RWPE1 (cell line): ENCODE results near the gene CA10.

ENCODE experiments used
- CTCF ChIA-PET: fragments of 350-600 bp; sonication (Branson Sonifier 250); formaldehyde crosslinking; extraction: SDS; loops from one replicate; lab custom pipeline; 2021; lab: Yijun Ruan, JAX
- POLR2A ChIA-PET: fragments of 400-600 bp; formaldehyde crosslinking; extraction: SDS; loops from one replicate; lab custom pipeline; 2020; ENCODE audit warnings: antibody characterized with exemption; ENCODE audit not compliant: low non-redundant PET; lab: Yijun Ruan, JAX
- DNase-seq: peaks from one replicate; pipeline ENCODE4 v3.0.0; 2012; ENCODE audit warnings: low spot score
- H3K27ac ChIP-seq: fragments of 450-650 bp; 2 replicates; pipeline ENCODE4 v1.5.1; 2017
- TF ChIP-seq, protein P1 (sequence below): fragments of 450-650 bp; conservative IDR thresholded peaks from 2 replicates; pipeline ENCODE4 v1.5.1; 2017; ENCODE audit warnings: low read depth, mild to moderate bottlenecking

Gene CA10

DNA sequence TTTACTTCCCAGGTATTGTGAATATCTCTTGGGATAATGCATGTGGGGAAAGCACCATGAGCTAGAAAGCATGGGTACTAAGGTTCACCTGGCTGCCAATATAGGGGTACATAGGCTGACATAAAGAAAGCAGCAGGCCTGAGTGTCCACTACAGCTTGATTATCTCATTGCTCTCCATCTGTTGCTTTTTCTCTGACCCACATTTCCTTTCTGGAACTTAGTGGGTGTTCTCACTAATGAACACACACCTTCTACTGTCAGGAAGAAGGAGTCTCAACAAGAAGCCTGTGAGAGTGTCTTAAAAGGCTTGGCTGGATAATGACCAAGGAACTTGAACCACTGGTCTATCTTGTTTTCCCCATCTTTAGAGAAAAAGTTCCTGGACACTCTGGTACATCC, 62.5 kb downstream of the CA10 start:
- ChIA-PET POLR2A (no interaction called here), CTCF (no interaction called here)
- TF ChIP-seq, protein P1, sequence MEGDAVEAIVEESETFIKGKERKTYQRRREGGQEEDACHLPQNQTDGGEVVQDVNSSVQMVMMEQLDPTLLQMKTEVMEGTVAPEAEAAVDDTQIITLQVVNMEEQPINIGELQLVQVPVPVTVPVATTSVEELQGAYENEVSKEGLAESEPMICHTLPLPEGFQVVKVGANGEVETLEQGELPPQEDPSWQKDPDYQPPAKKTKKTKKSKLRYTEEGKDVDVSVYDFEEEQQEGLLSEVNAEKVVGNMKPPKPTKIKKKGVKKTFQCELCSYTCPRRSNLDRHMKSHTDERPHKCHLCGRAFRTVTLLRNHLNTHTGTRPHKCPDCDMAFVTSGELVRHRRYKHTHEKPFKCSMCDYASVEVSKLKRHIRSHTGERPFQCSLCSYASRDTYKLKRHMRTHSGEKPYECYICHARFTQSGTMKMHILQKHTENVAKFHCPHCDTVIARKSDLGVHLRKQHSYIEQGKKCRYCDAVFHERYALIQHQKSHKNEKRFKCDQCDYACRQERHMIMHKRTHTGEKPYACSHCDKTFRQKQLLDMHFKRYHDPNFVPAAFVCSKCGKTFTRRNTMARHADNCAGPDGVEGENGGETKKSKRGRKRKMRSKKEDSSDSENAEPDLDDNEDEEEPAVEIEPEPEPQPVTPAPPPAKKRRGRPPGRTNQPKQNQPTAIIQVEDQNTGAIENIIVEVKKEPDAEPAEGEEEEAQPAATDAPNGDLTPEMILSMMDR, result no peak
- no peak overlapping the region for H3K27ac ChIP-seq
- DNase-seq, result no peak

DNA sequence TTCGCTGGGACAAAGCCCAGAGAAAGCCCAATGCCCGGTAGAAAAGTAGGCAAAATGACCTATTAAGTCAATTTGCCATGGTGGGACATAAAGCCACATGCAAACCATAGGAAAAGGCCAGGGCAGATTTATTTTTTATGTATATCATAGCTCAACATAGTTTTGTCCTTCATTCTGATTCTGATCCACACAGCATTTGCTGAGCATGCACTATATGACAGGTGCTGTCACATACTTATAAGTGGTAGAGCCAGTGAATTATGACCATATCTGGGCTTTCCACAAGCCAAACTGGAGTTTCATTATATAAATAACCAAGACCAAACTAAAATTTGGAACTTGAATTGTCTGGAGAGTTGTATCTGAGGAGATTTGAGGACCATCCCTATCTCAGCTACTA, 74.3 kb downstream of the CA10 start:
- TF ChIP-seq, protein P1, result no peak
- no peak for DNase-seq
- CTCF ChIA-PET, result no interaction called here
- POLR2A ChIA-PET, result no interaction called here
- H3K27ac ChIP-seq, result no peak overlapping the region

DNA sequence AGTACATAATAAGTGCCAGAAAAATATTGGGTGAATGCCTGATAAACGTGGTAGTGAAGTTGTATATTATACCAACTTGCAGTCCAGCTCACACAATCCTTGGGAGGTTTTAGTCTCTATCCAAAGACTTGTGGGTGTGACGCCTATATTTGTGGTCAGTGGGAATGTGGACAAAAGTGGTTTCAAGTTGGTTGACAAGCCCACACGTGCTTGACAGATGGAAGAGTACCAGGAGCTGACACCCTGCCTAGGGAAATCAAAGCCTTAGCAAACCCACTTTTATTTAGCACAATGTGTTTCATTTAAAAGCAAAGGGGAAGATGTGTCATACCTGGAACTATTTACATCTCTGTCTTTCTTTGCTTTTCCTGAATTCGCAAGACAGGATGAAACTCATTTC, 79.0 kb downstream of the CA10 start:
- POLR2A ChIA-PET, result no interaction called here
- TF ChIP-seq, protein P1, result no peak
- no peak overlapping the region for H3K27ac ChIP-seq
- DNase-seq, result no peak
- CTCF ChIA-PET, result interaction anchor here (1.3 kb wide), 1 partner anchor 18 kb away, joined by 3 read pairs; no protein-coding TSS in a partner anchor

DNA sequence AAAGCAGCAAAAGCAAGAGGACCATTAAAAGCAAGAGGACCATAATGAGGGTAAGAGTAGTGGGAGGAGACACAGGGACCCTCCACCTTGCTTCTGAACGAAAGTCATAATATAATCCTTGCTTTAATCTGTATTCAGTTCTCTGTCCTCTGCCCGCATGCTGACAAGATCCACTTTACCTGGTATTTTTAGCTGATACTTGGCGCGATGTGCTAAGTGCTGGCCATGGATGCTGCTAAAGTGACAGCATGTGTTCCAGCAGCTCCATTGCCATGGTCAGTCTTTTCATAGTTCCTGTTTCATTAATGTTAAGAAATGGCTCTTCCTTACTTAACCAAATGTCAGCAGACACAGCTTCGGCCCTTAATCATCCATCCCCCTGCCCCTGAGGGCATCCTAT, 86.8 kb downstream of the CA10 start:
- no peak overlapping the region for H3K27ac ChIP-seq
- TF ChIP-seq, protein P1, result no peak
- no peak for DNase-seq
- ChIA-PET CTCF (interaction anchor here (0.6 kb wide), 1 partner anchor 70 kb away, joined by 4 read pairs; no protein-coding TSS in a partner anchor), POLR2A (no interaction called here)

DNA sequence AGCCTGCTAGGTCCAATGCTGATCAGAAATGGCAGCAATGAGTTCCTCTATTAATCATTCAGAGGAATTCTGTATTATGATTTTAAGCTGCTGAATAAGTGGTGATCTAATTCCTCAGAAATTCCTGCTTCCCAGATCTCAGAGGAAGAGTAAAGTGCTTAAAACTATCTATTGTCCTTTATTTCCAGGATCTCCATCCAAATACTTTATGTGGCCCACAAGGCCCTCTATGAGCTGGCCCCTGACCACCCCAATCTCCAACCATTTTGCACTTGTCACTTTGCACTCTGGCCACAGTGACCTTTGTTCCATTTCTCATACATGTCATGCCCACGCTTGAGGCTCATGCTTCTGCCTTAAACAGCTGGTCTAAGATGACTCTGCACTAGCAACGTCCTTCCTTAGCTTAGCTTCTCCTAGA, 93.7 kb downstream of the CA10 start:
- H3K27ac ChIP-seq, result no peak overlapping the region
- CTCF ChIA-PET, result interaction anchor here (0.6 kb wide), 1 partner anchor 16 kb away, joined by 5 read pairs; no protein-coding TSS in a partner anchor
- no peak for DNase-seq
- TF ChIP-seq, protein P1, result no peak
- POLR2A ChIA-PET, result no interaction called here

DNA sequence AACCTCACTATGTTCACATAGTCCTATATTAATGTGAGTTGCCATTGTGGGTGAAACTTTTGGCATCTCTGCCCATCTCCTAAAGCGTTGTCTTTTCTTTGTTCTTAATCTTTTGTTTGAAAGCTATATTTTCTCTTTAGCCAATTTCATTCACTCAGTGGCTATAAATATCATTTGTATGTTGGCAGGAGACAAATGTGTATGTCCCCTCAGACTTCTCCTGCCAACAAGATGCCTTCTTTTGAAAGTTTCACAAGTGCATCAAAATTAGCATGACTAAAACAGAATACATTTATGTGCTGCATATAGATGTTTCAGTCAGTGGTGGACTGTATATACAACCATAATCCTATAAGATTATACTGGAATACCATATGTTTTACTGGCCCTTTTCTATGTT, 109.0 kb downstream of the CA10 start:
- ChIA-PET CTCF (no interaction called here), POLR2A (no interaction called here)
- DNase-seq, result no peak
- TF ChIP-seq, protein P1, result no peak
- H3K27ac ChIP-seq, result no peak overlapping the region
